NCI-H345 treated with DMSO at 0.1 percent for 48 hours (cell line): Measurements from ENCODE around the gene ARHGEF6.

Source experiments
- DNase-seq: peaks from one replicate; lab custom pipeline; 2025; ENCODE audit not compliant: unreplicated experiment; lab: John Stamatoyannopoulos, UW

Gene ARHGEF6

DNA sequence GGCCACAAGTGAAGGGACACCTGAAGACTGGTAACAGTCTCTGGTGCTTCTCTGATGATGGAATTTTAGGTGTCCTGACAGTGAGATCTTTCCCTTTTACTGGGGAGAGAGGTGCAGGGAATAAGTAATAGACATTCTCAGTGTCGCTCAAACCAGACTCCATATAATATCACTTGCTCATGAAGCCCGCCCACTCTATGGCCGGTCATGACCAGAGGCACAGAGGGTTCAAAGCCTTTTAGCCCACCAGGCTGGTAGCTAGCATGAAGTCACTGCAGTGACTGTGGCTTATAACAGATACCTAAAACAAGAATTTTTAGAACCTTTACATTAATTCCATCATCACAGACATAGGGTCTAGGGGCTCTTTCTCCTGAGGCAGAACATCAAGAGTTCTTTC lies 129.9 kb downstream of the ARHGEF6 start:
- DNase-seq, result no peak

DNA sequence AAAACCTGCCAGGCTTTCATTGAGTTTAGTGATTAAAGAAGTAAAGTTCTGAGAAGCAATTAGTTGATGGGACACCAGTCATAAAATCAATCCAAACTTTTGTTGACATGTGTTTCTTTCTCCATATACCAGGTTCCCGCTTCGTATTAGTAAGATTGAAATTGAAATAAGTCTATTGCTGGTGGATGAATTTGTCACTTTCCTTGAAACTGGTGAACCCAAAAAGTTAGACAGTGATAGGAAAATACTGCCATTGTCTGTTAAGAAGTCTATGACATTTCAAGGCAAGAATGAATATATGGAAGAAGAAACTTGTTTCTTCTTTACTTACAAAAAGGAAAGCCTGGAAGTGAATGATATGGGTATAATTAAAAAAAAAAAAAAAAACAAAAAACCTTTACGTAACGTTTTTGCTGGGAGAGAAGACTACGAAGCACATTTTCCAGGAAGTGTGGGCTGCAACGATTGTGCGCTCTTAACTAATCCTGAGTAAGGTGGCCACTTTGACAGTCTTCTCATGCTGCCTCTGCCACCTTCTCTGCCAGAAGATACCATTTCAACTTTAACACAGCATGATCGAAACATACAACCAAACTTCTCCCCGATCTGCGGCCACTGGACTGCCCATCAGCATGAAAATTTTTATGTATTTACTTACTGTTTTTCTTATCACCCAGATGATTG lies 132.9 kb downstream of the ARHGEF6 start, which contains the start of gene CD40LG:
TSS of gene CD40LG (plus strand) at position 482 of the 684 bp plus-strand sequence. CDS start at position 573, 91 bp downstream.
- DNase-seq, result no peak

DNA sequence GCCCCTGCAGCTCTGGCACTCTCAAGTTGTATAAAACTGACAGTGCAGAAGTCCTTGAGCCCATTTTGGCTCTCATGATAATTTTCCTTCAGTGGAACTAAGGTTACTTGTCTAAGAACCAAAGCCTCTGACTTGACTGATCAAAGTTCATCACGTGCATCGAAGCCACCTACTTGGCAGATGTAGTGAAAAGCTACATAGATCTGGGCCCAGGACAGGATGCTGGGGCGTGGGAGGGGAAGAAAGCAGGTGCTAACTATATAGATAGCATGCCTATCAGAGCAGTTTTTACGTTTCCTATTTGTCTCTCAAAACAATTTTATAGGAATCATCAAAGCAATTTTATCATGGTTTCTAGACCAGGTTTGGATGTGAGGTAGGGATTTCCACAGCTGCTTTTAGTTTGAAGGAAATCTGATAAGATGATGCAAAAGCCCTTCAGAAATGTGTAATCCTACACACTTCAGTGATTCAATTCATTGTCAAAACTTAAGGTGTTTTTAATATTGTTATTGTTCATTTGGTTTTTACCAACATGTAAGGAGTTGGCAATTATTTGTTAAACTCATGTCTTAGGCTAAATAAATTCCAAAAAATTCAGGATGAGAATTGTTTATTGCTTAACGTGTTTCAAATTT lies 134.0 kb downstream of the ARHGEF6 start:
- no peak for DNase-seq

DNA sequence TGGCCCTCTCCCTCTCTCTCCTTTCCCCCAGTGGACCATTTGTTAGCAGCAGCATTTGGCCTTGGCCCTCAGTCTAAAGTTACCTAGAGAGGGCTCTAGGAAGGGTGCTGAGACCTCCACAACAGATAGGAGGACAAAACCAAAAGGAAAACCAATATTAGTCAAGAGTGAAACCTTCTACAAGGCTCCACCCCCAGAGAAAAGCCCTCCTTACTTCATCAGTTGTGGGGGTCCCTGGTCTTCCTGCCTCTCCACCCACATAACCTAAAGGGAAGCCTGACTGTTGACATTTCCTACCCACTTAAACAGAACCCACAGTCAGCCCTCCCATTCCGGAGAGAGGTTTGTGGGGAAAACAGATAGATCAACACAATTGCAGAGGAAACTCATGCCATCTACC lies 137.5 kb downstream of the ARHGEF6 start:
- DNase-seq, result no peak

DNA sequence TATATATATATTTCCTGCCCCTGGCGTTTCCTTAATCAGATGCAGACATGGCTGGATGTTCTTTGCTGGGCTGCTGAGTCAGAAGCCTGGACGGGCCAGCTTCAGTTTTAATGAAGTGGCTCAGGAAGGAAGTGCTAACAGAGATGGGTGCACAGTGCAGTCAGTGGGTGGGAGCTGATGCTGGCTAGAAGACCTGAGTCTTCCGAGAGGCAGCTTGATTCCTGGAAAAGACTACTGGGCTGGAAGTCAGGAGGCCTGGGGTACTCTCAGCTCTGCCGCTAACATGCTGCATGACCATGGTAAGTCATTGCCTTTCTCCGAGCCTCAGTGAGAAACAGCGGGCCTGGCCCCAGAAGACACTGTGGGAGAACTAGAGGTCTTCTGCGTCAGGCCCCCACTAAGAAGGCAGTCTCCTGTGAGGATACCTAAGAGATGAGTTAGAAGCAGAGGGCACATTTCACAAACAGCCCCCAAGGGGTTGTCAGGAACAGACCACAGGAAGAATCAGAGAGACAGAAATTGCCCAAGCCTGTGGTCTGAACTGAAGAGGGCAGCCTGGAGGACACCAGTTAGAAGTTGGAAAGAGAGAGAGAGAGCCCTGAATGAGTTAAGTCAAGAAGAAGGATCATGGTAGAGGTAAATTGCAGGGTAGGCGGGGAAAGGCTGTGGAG lies 141.1 kb downstream of the ARHGEF6 start:
- no peak for DNase-seq

DNA sequence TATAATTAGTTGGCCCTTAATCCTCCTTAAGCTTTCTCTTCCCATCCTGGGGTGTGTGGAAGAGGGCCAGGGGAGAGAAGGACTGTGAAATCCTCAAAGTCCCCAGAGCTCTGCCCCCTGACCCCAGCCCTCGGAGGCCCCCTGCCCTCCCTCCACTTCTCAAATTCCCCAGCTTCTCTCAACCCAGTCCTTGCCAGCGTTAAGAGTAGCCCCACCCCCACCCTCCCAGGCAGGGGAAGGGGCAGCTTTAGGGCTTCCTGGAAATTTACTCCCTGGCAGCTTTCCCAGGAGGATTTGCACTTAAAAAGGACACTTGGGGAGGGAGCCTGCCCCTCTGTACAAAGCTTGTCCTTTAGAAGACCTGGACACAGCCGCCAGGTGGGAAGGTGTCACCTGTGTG lies 144.6 kb downstream of the ARHGEF6 start:
- no peak for DNase-seq

DNA sequence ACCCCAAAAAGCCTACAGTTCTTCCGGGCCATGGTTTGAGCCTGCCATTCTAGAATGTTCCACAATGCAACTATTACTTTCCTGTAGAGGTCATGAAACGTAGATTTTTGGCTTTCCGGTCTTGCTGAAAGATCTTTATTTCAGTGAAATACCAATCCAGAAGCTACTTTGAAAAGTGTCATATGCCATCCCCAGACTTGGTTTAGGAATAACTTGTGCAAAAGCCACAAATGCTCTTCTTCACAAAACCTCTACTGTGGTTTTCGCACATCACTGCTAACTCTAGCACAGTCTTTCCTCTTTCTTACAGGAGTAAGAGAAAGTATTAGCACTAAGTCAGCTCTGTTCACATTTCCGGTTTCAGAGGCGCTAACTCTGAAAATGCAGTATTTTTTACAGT lies 145.5 kb downstream of the ARHGEF6 start:
- no peak for DNase-seq

DNA sequence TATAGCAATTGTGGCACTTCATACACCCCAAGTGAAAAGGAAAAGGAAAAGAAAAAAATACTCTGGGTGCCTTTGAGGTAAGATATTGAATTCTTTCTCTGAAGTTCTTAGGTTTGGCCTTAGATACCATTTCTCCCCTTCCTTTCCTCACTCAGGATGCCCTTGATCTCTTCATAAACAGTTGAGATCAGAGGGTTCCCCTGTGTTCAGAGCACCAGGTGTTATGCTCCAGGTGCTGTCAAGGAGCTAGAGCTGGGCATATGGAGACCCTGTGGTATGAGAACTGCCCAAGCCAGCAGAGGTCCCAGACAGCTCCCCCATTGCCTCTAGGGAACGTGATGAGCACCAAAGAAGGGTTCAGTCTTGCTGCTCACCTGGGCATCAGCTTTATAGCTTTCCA lies 149.9 kb downstream of the ARHGEF6 start:
- no peak for DNase-seq

DNA sequence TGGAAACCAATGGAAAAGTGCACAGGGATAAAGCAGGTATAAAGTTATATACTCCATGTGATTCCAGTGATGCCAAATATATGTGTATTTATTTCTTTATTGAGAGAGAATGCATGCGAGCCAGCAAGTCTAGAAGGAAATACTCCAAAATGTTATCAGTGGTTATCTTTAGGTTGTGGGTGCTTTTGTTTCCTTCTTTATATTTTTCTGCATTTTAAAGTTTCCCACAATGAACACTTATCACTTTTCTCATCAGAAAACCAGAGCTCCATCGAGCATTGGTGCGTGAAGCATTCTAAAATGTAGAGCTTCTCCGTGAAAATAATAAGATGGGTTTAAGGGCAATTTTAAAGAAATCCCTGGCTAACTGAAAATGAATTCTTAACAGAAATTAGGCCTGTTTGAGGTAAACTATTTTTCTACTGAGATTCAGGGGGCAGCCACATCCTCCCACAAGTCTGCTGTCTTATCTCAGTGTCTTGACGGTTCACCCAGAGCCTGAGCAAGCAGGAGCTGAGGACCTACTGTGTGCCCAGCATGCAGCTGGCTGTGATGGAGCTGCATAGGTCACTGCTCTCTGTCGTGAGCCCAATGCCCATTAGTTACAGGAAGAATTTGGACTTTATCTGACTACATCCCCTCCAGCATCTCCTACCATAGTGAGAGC lies 151.5 kb downstream of the ARHGEF6 start:
- DNase-seq, result no peak

DNA sequence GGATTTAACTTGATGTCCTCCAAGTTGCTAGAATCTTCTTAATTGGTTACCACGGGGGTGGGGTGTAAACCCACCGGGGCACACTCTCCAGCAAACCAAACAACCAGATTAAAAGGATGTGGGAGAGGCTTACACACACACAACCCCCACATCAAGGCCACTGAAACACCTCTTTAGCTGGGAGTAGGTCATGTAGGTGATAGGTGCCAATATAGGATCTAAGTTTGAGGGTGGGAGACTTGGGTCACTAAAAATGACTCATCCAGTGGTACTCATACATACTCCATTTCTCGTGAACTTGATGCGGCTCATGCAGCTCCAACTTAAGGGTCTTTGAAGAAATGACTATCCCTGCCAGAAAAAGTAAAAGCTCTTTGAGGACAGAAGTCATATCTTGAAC lies 153.3 kb downstream of the ARHGEF6 start:
- no peak for DNase-seq

DNA sequence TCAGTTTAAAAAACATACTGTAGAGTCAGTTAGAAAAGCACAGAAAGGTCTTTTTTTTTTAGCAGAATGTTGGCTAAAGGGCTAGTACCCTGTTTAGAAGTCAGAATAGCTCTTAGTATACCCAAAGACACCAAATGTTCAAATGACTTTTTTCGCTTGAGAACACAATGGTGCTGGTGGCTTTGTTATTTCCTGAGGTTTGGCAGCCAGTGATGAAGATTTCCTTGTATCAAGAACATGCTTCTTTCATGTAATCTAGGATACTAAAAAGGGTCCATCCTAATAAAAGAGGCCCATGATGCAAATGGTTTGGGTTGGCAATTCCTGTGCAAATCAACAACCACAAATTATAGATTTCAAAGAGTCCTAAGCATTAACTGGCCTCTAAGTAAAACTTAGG lies 153.8 kb downstream of the ARHGEF6 start:
- DNase-seq, result no peak

DNA sequence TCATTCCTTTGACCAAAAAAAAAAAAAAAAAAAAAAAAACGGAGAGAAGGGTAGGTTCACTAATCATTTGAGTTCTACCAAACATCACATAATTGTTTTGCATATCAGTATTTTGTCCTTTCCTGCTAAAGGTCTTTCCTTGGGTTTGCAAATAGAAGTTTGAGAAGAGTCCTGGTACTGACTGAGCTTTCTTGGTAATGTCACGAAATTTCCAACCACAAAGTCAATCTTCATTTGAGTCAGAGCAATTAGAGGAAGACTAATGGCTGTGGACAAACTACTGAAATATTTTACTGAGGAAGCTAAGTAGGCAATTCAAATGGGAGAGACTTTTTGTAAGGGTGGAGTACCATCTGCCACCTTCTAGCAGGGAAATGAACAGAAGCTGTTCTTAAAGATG lies 154.5 kb downstream of the ARHGEF6 start:
- no peak for DNase-seq

DNA sequence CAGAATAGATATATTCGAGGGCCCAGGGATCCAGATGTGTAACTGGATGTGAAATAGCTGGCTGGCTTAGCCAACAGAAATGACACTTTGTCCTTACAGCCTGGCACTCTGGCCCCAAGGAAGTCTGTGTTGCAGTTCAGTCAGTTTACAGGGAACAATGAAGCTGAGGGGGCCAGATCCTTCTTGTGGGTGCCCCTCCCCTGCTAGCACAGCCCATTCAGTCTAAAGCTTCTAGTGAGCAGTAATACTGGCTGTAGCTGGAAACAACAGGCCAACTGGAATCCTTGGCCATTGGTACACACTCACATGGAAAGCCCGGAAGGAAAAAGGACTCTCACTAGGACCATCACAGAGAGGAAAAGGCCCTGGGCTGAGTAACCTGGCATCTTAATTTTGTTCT lies 155.5 kb downstream of the ARHGEF6 start:
- no peak for DNase-seq

DNA sequence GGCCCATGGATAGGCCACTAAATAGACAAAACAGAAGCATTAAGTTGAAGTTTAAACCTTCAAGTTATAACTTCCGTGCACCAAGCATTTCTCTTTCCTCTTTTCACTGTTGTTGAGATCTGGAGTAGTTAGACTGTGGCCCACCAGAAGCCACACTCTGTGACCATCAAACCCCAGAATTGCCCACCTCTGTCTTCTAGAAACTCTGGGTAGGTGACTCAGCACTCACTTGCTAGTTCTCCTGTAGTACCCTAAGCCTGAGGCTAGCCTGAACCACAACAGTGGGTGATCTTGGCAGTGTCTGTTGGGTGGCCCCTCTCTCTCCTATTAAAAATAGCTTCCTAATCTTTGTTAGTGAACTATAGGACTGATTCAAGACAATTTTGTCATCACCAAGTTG lies 157.3 kb downstream of the ARHGEF6 start:
- DNase-seq, result no peak

DNA sequence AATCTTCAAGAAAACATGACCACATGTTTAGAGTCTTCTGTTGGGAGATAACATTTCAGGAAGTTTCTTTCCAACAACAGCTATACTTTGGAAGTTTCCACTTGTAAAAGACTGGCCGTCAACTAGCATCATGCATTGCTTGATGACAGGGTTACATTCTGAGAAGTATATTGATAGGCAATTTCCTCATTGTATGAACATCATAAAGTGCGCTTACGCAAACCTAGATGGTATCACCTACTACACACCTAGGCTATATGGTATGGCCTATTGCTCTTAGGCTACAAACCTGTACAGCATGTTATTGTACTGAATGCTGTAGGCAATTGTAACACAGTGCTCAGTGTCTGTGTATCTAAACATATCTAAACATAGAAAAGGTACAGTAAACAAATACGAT lies 158.2 kb downstream of the ARHGEF6 start:
- no peak for DNase-seq

DNA sequence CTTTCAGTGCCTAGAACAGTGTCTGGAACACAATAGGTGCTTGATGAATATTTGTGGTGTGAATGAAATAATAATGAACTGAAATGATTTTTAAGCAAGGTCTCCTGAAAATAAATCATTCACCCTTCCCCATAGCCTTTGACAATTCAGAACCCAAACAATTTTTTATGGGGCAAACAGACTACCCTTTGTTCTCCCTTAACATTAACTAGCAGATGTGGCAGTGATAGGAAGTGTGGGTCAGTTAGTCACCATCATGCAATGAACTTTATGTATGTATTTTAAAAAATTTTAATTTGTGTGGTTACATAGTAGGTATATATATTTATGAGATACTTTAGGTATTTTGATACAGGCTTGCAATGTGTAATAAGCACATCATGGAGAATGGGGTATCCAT lies 160.0 kb downstream of the ARHGEF6 start:
- no peak for DNase-seq

DNA sequence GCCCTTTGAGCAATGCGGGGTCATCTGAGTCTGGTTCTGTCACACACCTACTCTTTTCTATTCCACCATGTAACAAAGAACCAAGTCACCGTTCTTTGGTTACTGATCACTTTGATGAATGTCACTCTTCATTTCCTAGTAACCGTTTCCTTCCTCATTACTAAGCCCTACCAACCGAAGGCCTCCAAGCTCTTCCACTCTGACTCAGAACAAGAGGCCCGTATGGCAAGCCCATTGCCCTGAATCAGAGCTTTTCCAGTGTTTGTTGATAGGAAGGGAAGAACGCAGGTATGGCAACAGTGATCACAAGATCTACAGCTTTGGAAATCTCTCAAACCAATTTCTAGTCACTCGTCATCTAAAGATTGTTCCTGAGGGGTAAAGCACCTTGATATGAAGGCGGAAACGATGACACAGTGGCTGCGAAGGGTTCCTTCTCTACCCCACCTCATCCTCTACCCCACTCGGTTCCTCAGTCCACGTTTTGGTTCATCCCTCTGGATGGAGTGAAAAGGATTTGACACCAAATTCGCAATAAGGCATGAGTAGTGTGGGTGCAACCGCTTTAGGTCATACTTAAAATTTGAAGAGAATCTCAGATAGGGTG lies 160.7 kb downstream of the ARHGEF6 start:
- DNase-seq, result no peak

DNA sequence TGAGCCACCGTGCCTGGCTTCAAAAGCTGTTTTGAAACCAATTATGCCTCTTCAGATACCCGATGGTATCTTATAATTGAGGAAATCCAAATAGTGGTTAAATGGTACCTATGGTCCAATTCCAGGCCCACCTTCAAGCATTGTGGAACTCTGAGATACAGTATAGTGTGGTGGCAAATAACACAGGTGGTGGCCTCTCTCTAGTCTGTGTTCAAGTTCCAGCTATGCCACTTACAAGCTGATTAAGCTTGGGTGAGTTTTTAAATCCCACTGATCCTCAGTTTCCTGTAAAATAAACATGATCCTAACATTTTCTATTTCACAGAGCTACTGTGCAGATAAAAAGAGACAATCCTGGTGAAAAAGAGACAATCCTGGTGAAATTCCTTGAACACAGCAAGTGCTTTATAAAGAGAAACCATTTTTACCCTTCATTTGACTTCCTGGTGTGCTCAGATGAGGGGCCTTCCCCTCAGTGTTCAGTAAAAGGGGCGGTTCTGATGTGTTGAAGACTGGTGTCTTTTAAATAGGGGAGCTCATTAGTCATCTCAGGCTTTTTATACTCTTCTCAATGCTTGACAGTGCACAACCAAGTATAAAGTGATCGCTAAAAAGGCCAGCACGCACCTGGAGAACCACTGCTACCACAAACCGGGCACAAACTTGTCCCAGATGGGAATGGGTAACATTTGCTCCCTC lies 163.6 kb downstream of the ARHGEF6 start:
- DNase-seq, result no peak
